GM12878 (cell line): ENCODE measurements around the gene ITSN1.

Source experiments
- ESRRA ChIP-seq: IDR thresholded peaks from 2 replicates; pipeline ENCODE4 v1.6.1; 2012; ENCODE audit warnings: mild to moderate bottlenecking, low read length, improper control_type of control experiment
- POLR2AphosphoS5 ChIP-seq: IDR thresholded peaks from 2 replicates; pipeline ENCODE4 v1.6.1; 2011; ENCODE audit warnings: mild to moderate bottlenecking, low read length, inconsistent platforms
- TAF1 ChIP-seq: IDR thresholded peaks from 2 replicates; pipeline ENCODE4 v1.6.1; 2011; ENCODE audit warnings: mild to moderate bottlenecking, low read depth, low read length, borderline replicate concordance
- TCF12 ChIP-seq: IDR thresholded peaks from 2 replicates; pipeline ENCODE4 v1.6.1; 2011; ENCODE audit warnings: low read depth, mild to moderate bottlenecking, low read length

DNA sequence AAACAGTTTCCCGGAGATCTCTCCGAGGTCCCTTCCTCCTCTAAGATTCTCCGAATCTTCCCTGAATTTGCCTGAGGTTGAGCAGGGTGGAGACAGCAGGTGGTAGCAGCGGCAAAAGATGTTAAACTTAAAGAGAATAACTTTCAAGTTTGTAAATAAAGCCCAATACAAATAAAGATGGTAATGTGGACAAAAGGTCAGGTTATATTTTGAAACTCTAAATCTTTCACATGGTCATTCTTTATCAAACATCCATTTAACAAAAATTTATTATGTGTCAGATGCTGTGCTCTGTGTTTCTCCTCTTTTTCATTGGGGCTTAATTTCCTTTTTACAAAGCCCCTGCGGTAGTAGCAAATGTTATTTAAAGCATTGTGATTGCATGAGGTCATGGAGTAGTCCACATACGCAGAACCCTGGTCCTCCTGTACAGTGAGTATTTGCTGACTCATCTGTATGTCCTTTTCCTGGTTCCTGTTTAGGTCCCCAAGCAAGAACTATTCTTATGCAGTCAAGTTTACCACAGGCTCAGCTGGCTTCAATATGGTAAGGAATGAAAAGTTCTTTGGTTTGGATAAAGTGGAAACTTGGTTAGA is 119.2 kb downstream of the ITSN1 start:
- TF ChIP-seq ESRRA (no peak), TAF1 (no peak), TCF12 (no peak), POLR2AphosphoS5 (no peak)
